CD1c-positive myeloid dendritic cell (primary cell): ENCODE results near the gene BTNL3.
"Not testable (repeated sequence)": the region's sequence is repeated elsewhere in the genome, so short reads cannot be mapped to it uniquely, and the experiment has no call there.

Source experiments
- DNase-seq: peaks from one replicate; pipeline ENCODE4 v3.0.0-alpha.2; 2016; ENCODE audit errors: extremely low spot score

The BTNL3 gene

GRCh38 chr5:180988592-180988991 is at the start of gene BTNL3:
BTNL3 (plus strand) TSS chr5:180988846; CDS start chr5:180989029, 183 bp downstream.
- no peak for DNase-seq

- no peak for DNase-seq
These were observed 38.2 kb upstream of the BTNL3 start for GRCh38 chr5:180950291-180950949.

GRCh38 chr5:180959661-180960060 is 29.0 kb upstream of the BTNL3 start:
- no peak for DNase-seq

GRCh38 chr5:180960209-180960608 is 28.4 kb upstream of the BTNL3 start:
- DNase-seq = no peak

GRCh38 chr5:180969406-180969805 is 19.2 kb upstream of the BTNL3 start:
- DNase-seq = no peak

GRCh38 chr5:180970336-180970735 is 18.3 kb upstream of the BTNL3 start:
- DNase-seq = no peak

- no peak for DNase-seq
These were observed 17.8 kb upstream of the BTNL3 start for GRCh38 chr5:180970875-180971274.

- no peak for DNase-seq
These were observed 13.9 kb upstream of the BTNL3 start for GRCh38 chr5:180974612-180975315.

- no peak for DNase-seq
These were observed 13.3 kb upstream of the BTNL3 start for GRCh38 chr5:180975338-180975737.

GRCh38 chr5:180976518-180976917 is 12.1 kb upstream of the BTNL3 start:
- no peak for DNase-seq

- no peak for DNase-seq
These were observed 10.8 kb upstream of the BTNL3 start for GRCh38 chr5:180977852-180978251.

GRCh38 chr5:180982008-180982741 is 6.5 kb upstream of the BTNL3 start:
- no peak for DNase-seq

- DNase-seq = no peak
These were observed 630 bp upstream of the BTNL3 start for GRCh38 chr5:180988016-180988415.

- no peak for DNase-seq
These were observed 1.6 kb downstream of the BTNL3 start for GRCh38 chr5:180990086-180990881.

- DNase-seq = no peak
These were observed 2.2 kb downstream of the BTNL3 start for GRCh38 chr5:180990882-180991242.

- DNase-seq = no peak
These were observed 13.3 kb downstream of the BTNL3 start for GRCh38 chr5:181001947-181002346.

- no peak for DNase-seq
These were observed 17.1 kb downstream of the BTNL3 start for GRCh38 chr5:181005791-181006190.

- no peak for DNase-seq
These were observed 19.5 kb downstream of the BTNL3 start for GRCh38 chr5:181008136-181008535.

GRCh38 chr5:181010018-181010417 is 21.4 kb downstream of the BTNL3 start:
- not testable (repeated sequence) for DNase-seq

- DNase-seq = not testable (repeated sequence)
These were observed 26.0 kb downstream of the BTNL3 start for GRCh38 chr5:181014654-181015053.

GRCh38 chr5:181017448-181017847 is 28.8 kb downstream of the BTNL3 start:
- not testable (repeated sequence) for DNase-seq

- no peak for DNase-seq
These were observed 32.0 kb downstream of the BTNL3 start for GRCh38 chr5:181020688-181021087.
